K562 (cell line): ENCODE measurements around the gene LGALS12. TPM values are rescaled to one million over a fixed set of nuclear protein-coding genes. Genes with fewer than 3 reads are reported as not detected.

Experiments
- ARID4B ChIP-seq: sonication (generic); formaldehyde crosslinking; IDR thresholded peaks from 2 replicates; pipeline ENCODE4 v1.8.0; 2022; ENCODE audit warnings: mild to moderate bottlenecking, missing genetic modification reagents
- CCNT2 ChIP-seq: IDR thresholded peaks from 2 replicates; pipeline ENCODE4 v1.6.1; 2011; ENCODE audit warnings: borderline replicate concordance, low read depth, mild to moderate bottlenecking, moderate library complexity, mixed read lengths, low read length; ENCODE audit not compliant: insufficient read length; ENCODE audit errors: extremely low read depth
- CREM ChIP-seq: IDR thresholded peaks from 2 replicates; pipeline ENCODE4 v1.6.1; 2014; ENCODE audit warnings: antibody characterized with exemption, low read depth
- ETV5 ChIP-seq: sonication (generic); formaldehyde crosslinking; IDR thresholded peaks from 2 replicates; pipeline ENCODE4 v1.4.0; 2020; ENCODE audit warnings: low read depth, mild to moderate bottlenecking, missing genetic modification reagents
- GATAD2B ChIP-seq: fragments of 450-650 bp; IDR thresholded peaks from 2 replicates; pipeline ENCODE4 v1.6.1; 2017; ENCODE audit warnings: mild to moderate bottlenecking, borderline replicate concordance
- HMGXB4 ChIP-seq: sonication (generic); formaldehyde crosslinking; IDR thresholded peaks from 2 replicates; pipeline ENCODE4 v1.8.1; 2023; ENCODE audit warnings: mild to moderate bottlenecking, missing genetic modification reagents
- HOXB6 ChIP-seq: fragments of 250-450 bp; sonication (Bioruptor Pico); IDR thresholded peaks from 2 replicates; pipeline ENCODE4 v1.5.1; 2022; ENCODE audit warnings: mild to moderate bottlenecking, borderline replicate concordance
- NFIC ChIP-seq: fragments of 450-650 bp; IDR thresholded peaks from 2 replicates; pipeline ENCODE4 v1.6.1; 2017; ENCODE audit warnings: mild to moderate bottlenecking, inconsistent platforms
- PHB ChIP-seq: fragments of 250-450 bp; sonication (Bioruptor Pico); IDR thresholded peaks from 2 replicates; pipeline ENCODE4 v1.5.0; 2021
- RBM22 ChIP-seq: fragments of 200-400 bp; formaldehyde crosslinking; IDR thresholded peaks from 2 replicates; pipeline ENCODE4 v1.6.1; 2018; ENCODE audit warnings: low read length, low read depth; ENCODE audit not compliant: poor library complexity, severe bottlenecking
- SETDB1 ChIP-seq: IDR thresholded peaks from one replicate; pipeline ENCODE4 v1.6.1; 2012; ENCODE audit warnings: low read length, control low read depth, inconsistent platforms
- TGIF2 ChIP-seq: sonication (generic); formaldehyde crosslinking; IDR thresholded peaks from 2 replicates; pipeline ENCODE4 v1.8.1; 2022; ENCODE audit warnings: mild to moderate bottlenecking, missing genetic modification reagents, moderate library complexity
- TSHZ1 ChIP-seq: fragments of 250-450 bp; sonication (Bioruptor Pico); IDR thresholded peaks from 2 replicates; pipeline ENCODE4 v1.4.0; 2020; ENCODE audit warnings: mild to moderate bottlenecking, moderate library complexity
- VEZF1 ChIP-seq: fragments of 200-800 bp; sonication (Bioruptor generic); IDR thresholded peaks from 2 replicates; pipeline ENCODE4 v1.6.1; 2017; ENCODE audit warnings: missing genetic modification characterization, missing compliant biosample characterization
- ZFPM2 ChIP-seq: fragments of 250-450 bp; sonication (Bioruptor Pico); IDR thresholded peaks from 2 replicates; pipeline ENCODE4 v1.5.1; 2022; ENCODE audit warnings: mild to moderate bottlenecking
- ZNF707 ChIP-seq: fragments of 250-450 bp; sonication (Bioruptor Pico); conservative IDR thresholded peaks from 2 replicates; pipeline ENCODE4 v1.8.0; 2022; ENCODE audit warnings: inconsistent platforms, mild to moderate bottlenecking, moderate library complexity
- ZSCAN32 ChIP-seq: fragments of 450-650 bp; formaldehyde crosslinking; IDR thresholded peaks from 2 replicates; pipeline ENCODE4 v1.4.0; 2020; ENCODE audit warnings: mild to moderate bottlenecking, moderate library complexity
- polyA plus RNA-seq, 8 experiments: library from polyadenylated mRNA; depleted of rRNA in 4 of 8; stranded (reverse) in 5 of 8; unstranded in 3 of 8; fragments of >200 nt; fragmentation: Nextera tagmentation in 2 of 8; fragmentation: Illumina TruSeq in 1 of 8; extraction: Ambion mirVana in 2 of 8; extraction: Trizol in 1 of 8; gene quantifications; 2 replicates each; pipeline versions ENCODE4 v1.2.1 to v1.2.3, GENCODE V29; 2011 to 2014; ENCODE audit warnings: inconsistent platforms in 1 of 8, missing spikeins in 1 of 8
- total RNA-seq, 7 experiments: library from RNA; depleted of rRNA in 6 of 7; stranded (reverse); fragments of >200 nt in 6 of 7; fragmentation: Illumina TruSeq in 2 of 7; extraction: Trizol in 2 of 7; gene quantifications; 2 replicates each; pipeline versions ENCODE4 v1.2.1 to v1.2.3, GENCODE V29; 2011 to 2021; ENCODE audit warnings: low replicate concordance in 1 of 7

The LGALS12 gene
- total and polyA plus RNA-seq, 9 of the 15 experiments (the other 6 are each of a cell fraction or from before 2014, with no cell fraction given): 0.66 to 8.0 (median 5.0) TPM

GRCh38 chr11:63517156-63517555 lies 11.3 kb downstream of the LGALS12 start (continued):
- TF ChIP-seq PHB (no peak), HOXB6 (no peak), TSHZ1 (no peak), HMGXB4 (CRISPR knock-in tag) (no peak), RBM22 (no peak), CREM (0 out of 2 replicates have a peak, but pooled peaks have one; percentile 23), ARID4B (no peak), TGIF2 (CRISPR knock-in tag) (no peak), SETDB1 (no peak), ZSCAN32 (CRISPR knock-in tag) (no peak), ETV5 (CRISPR knock-in tag) (no peak), ZNF707 (CRISPR knock-in tag) (no peak), VEZF1 (CRISPR knock-in tag) (peak; percentile 12; the same call in 1 of the 2 replicates), GATAD2B (no peak; the same call in 1 of the 2 replicates), NFIC (peak; percentile 69), ZFPM2 (CRISPR knock-in tag) (no peak), CCNT2 (peak; percentile 47)
